GM18502 (cell line): ENCODE measurements around the gene CNNM2.
"Not testable (repeated sequence)": the region's sequence is repeated elsewhere in the genome, so short reads cannot be mapped to it uniquely, and the experiment has no call there.

Experiments
- ATAC-seq: cut with Tn5 transposase; IDR thresholded peaks from one replicate; pipeline ENCODE4 v1.9.1; 2021; ENCODE audit warnings: mild to moderate bottlenecking; ENCODE audit not compliant: unreplicated experiment, poor library complexity

The CNNM2 gene

GRCh38 chr10:103021900-103022293 lies 103.8 kb downstream of the CNNM2 start:
- no peak for ATAC-seq

- ATAC-seq: no peak
Observed at GRCh38 chr10:103025696-103026095, 107.6 kb downstream of the CNNM2 start.

GRCh38 chr10:103038570-103038969 lies 120.5 kb downstream of the CNNM2 start:
- no peak for ATAC-seq

GRCh38 chr10:103040418-103040817 lies 122.3 kb downstream of the CNNM2 start:
- no peak for ATAC-seq

GRCh38 chr10:103041391-103041790 lies 123.3 kb downstream of the CNNM2 start:
- ATAC-seq: no peak

GRCh38 chr10:103042129-103042528 lies 124.0 kb downstream of the CNNM2 start:
- no peak for ATAC-seq

- ATAC-seq: no peak
Observed at GRCh38 chr10:103042908-103043307, 124.8 kb downstream of the CNNM2 start.

GRCh38 chr10:103044942-103045489 lies 126.9 kb downstream of the CNNM2 start:
- no peak for ATAC-seq

GRCh38 chr10:103045961-103046360 lies 127.9 kb downstream of the CNNM2 start:
- no peak for ATAC-seq

GRCh38 chr10:103047381-103047780 lies 129.3 kb downstream of the CNNM2 start:
- ATAC-seq: no peak

GRCh38 chr10:103049237-103049636 lies 131.1 kb downstream of the CNNM2 start:
- ATAC-seq: no peak

- peak; percentile 73 for ATAC-seq
Observed at GRCh38 chr10:103053659-103054581, 135.8 kb downstream of the CNNM2 start.

GRCh38 chr10:103054621-103055020 lies 136.5 kb downstream of the CNNM2 start:
- ATAC-seq: no peak

GRCh38 chr10:103055105-103055504 lies 137.0 kb downstream of the CNNM2 start:
- ATAC-seq: no peak

GRCh38 chr10:103058034-103058433 lies 139.9 kb downstream of the CNNM2 start:
- no peak for ATAC-seq

- ATAC-seq: no peak
Observed at GRCh38 chr10:103060575-103060974, 142.5 kb downstream of the CNNM2 start.

GRCh38 chr10:103062854-103063590 lies 144.9 kb downstream of the CNNM2 start:
- no peak for ATAC-seq

- no peak for ATAC-seq
Observed at GRCh38 chr10:103064956-103065355, 146.9 kb downstream of the CNNM2 start.

- ATAC-seq: no peak
Observed at GRCh38 chr10:103066141-103067098, 148.3 kb downstream of the CNNM2 start.

GRCh38 chr10:103067099-103067477 lies 149.0 kb downstream of the CNNM2 start:
- ATAC-seq: not testable (repeated sequence)
